GM18907 (cell line): Measurements from ENCODE around the gene ELK4.
A peak's percentile ranks its signal among the peaks of the same experiment; 100 is the strongest.
"Not testable (repeated sequence)": the region's sequence is repeated elsewhere in the genome, so short reads cannot be mapped to it uniquely, and the experiment has no call there.

Experiments
- ATAC-seq: cut with Tn5 transposase; IDR thresholded peaks from one replicate; pipeline ENCODE4 v1.9.1; 2021; ENCODE audit warnings: mild to moderate bottlenecking, moderate library complexity; ENCODE audit not compliant: unreplicated experiment

ELK4 gene

DNA sequence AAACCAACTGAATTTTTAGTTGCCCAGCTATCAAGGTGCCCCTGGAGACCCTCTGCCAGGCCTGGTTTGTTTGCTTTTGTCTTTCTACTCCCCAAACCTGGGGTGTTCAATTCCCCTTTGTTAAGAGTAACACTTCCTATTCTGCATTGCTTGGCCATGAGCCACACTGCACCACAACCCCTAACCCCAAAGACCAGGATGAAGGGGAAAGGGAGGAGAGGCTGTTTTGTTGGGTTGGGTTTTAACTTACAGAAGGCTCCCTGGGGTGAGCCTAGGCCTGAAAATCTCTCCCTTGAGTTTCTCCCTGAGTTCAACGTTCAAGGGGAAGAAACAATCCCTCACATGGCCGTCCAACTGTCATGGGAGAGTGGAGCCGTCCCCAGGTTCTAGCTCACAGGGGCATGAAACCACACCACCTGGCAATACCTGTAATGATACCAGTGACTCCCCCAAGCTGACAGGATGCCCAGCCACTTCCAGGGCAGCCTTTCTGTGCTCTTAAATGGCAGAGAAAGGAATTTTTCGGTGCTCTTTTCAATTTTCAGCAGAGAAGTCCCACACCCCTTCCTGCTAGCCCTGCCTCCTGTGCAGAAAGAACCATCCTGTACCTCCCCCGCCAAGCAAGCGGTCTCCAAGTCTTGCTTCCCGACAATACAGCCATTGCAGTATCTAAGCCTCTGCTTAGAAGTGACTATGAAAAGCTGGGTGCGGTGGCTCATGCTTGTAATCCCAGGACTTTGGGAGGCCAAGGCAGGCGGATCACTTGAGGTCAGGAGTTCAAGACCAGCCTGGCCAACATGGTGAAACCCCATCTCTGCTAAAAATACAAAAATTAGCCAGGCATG is 33.6 kb upstream of the ELK4 start:
- peak; percentile 34 for ATAC-seq

GRCh38 chr1:205664399-205665017 is 32.7 kb upstream of the ELK4 start:
- ATAC-seq, result no peak

DNA sequence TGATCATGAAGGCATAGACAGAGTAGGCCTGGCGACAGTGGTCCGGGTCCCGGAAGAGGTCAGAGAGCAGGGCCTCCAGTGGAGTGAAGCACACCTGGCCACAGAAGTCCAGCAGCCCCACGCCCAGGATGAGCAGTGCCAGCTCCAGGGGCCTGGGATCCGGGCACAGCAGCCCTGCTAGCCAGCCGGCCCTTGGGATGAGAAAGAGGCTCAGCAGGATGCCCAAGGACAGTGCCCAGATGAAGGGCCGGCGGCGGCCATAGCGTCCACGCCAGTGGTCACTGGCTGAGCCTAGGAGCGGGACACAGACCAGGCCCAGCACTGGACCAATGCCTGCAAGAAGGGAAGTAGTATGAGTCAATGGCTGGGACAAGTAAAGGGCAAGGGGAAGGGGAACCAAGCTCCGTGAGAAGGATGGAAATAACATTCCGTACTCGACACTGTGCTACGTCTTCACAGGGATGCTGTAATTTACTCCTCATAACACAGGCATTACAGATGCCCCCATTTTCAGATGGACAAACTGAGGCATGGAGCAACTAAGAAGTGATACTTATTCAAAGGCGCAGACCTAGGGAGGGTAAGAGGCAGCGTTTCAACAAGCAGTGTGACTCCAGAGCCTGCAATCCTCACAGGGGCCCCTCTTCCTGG is 31.6 kb upstream of the ELK4 start:
- ATAC-seq, result no peak

- no peak for ATAC-seq
Measured at GRCh38 chr1:205662791-205663190, 31.0 kb upstream of the ELK4 start.

DNA sequence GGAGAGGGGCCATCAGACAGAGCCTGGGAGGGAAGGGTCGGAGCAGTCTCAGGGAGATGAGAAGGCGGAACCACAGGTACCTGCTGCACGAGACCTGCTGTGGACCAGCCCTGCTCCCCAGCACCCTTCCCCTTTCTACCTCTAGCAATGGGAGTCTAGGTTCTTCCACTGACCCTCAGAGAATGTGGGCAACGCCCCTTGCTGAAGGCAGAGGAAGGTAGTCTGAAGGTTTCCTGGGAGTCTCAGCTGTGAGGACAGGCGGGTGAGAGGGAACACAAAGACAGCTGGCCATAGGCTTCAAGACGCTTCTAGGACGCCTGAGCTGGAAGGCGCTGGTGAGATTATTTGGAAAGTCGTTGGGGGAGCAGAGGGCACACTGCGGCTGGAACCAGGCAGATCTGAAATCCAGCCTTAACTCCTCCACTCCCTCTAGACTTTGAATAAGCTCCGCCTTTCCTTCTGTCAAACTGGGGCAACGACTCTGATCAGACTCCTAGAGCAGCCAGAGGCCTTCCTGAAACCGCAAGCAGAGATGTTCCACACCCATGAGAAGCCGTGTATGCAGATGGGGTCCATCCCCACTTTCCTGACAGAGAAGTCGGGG is 30.4 kb upstream of the ELK4 start:
- no peak for ATAC-seq

DNA sequence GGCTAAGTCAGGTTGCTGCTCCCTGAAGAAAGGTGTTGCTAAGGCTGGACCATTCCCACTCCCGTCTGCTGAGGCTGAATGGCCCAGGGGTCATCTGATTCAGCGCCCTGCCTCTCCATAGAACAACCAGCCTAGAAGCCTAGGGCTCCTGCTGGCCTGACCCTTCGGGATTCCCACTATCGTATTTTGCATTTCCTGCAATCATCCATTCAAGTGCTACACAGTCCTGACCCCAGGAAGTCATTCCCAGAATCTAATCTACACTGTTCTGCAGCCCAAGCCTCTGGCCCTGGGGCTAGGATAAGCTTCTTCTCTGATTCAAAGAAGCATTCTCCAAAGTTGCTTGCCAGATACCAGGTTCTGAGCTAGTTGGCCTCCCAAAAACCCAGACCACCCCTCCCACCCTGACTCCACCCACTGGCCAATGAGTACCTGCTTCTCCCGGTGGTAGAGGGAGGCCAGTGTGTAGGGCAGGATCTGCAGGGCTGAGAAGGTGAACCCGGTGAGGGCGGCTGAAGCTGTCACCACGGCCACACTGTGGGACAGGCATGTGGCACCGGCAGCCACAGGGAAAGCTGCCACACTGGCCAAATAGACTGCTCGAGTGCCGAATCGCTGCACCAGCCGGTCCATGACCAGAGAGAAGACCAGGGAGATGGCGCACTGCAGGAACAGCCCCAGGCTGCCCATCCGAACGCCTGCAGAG is 29.8 kb upstream of the ELK4 start:
- no peak for ATAC-seq

DNA sequence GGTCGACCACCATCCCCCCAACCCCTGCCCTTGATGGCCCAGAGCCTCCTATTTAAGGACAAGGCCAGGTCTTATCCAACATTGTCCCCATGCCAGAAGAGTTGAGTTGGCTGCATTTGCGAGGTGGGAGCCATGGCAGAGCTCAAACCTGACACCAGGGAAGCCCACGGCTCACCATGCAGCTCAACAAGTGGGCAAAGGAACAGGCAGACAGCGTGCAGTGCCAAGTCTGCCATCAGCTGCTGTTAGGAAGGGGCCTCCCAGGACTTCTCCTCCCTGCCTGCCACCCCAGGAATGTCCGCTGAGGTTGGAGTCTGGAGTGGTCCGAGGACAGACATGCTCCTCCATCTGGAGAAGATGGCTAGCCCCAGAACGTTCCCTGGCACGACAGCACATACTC is 28.6 kb upstream of the ELK4 start:
- ATAC-seq, result no peak

DNA sequence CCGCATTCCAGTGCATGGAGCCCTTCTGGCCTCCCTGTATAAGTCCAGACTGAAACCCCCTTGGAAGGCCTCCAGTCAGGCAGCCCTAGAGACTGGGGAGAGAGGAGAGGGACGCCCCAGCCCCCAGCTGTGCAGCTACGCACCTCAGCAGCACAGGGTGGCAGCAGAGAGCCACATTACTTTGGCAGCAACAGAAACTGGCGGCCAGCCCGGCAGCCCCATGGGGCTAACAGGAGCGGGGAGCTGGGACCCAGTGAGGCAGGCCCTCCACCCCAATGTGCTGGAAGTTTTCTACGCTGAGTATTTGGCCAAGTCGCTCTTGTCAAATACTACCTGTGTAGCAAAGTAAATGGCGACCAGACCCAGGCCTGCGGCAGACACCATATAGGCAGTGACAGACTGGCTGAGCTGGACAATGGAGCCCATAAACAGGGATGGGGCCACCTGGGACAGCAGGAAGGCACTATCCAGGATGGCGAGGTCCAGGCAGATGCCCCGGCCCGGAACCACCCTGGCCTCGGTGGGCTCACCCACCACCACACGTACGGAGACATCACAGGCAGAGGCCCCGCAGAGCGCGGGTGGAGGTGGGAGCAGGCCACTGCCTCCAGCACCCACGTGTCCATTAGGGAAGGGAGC is 27.3 kb upstream of the ELK4 start:
- peak; percentile 73 for ATAC-seq

- ATAC-seq, result no peak
Measured at GRCh38 chr1:205656236-205656635, 24.4 kb upstream of the ELK4 start.

GRCh38 chr1:205652984-205653383 is 21.2 kb upstream of the ELK4 start:
- ATAC-seq, result no peak

DNA sequence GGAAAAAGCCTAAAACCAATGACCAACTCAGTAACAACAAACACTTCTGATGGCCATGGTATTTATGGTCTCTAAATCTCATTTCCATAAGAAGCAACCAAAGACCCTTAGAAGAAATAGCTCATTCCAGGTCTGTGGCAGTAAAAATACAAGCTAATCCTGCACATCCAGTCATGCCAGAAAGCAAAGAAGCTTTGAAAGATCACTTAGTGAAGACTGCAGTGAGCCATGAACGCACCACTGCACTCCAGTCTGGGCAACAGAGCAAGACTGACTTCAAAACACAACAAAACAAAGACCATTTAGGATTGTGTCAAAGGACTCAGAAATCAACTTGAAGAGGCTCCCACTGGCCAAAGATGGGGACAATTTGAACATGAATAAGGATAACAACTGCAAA is 18.4 kb upstream of the ELK4 start:
- ATAC-seq, result no peak

DNA sequence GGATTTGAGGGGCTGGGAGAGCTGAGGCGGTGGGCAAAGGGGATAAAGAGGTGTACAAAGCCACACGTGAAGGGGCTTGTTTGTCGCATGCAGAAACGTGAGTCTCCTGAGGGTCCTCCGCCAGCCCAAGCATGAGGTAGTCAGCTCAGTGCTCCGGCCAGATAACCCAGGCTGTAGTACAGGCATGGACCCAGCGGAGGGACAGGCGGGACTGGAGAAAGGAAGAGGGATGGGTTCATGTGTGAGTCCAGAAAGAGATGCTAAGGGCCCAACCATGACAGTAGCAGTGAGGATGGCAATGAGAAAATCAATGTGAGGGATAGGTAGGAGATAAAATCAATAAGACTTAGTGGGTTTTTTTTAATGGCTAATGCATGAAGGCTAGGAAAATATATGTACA is 13.7 kb upstream of the ELK4 start:
- ATAC-seq, result no peak

GRCh38 chr1:205642679-205643307 is 11.0 kb upstream of the ELK4 start:
- ATAC-seq, result no peak

DNA sequence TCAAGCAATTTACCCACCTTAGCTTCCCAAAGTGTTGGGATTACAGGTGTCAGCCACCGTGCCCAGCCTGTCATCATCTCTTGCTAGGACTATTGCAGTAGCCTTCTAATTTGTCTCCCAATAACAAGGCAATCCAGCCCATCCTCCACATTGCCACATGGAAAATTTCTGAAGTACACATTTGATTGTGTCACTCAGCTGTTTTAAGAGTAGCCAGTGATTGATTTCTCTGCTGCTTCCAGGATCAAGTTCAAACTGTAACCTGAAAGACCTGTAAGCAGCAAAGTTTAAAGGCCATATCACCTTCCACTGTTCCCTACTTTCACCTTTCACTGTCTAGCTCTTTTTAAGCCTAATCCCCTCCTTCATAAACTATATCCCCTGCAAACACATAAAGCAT is 7.8 kb upstream of the ELK4 start:
- no peak for ATAC-seq

DNA sequence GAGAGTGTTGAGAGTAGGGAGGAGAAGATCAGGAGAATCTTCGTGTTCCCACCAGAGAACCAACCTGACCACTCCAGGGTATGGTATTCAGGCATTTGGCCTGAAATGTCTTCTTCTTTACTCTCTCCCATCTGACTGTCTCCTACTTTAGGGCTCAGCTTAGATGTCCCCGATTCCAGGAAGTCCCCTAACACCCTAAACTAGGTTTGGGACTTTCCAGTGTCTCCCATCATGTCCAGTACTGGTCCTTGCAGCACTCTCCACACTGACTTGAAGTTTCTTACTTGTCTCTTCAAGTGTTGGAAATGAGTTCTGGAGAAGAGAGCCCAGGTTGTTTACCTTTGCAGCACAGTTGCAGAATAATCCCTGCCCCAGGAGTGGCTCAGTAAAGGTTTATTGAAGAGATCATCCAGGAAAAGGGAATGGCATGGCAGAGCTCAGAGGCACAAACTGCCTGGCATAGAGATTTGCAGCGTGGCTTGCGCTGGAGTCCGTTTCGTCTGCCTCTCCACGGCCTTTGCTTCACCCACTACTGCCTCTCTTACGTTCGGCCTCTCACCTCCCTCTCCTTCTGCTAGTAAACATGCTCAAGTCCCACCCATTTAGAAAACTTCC is 6.2 kb upstream of the ELK4 start:
- no peak for ATAC-seq

DNA sequence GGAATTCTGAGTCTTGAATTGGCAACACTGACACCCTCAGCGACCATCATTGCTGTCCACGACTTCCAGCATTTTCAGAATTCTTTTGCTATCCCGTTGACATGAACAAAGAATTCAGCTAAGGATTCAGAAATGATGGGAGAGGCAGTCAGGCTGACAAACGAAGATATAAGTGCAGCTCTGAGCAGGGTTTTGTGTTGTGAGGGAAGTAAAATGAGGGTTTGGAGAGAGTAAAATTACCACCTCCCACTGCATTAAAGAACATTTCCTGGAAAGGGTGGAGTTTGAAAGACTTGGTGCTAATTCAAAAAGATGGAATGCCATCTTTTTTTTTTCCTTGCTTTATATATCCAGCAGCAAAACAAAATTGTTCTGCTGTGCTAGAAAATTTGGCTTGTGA is 4.9 kb upstream of the ELK4 start:
- ATAC-seq, result no peak

DNA sequence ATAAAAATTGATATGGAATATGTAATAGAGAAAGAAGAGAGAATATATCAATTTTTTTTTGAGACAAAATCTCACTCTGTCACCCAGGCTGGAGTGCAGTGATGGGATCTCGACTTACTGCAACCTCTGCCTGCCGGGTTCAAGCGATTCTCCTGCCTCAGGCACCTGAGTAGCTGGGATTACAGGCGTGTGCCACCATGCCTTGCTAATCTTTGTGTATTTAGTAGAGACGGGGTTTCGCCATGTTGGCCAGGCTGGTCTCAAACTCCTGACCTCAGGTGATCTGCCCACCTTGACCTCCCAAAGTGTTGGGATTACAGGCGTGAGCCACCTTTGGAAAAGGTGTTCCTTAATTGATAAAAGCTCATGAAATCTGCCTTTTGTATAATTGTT is 4.3 kb upstream of the ELK4 start:
- ATAC-seq, result not testable (repeated sequence)

DNA sequence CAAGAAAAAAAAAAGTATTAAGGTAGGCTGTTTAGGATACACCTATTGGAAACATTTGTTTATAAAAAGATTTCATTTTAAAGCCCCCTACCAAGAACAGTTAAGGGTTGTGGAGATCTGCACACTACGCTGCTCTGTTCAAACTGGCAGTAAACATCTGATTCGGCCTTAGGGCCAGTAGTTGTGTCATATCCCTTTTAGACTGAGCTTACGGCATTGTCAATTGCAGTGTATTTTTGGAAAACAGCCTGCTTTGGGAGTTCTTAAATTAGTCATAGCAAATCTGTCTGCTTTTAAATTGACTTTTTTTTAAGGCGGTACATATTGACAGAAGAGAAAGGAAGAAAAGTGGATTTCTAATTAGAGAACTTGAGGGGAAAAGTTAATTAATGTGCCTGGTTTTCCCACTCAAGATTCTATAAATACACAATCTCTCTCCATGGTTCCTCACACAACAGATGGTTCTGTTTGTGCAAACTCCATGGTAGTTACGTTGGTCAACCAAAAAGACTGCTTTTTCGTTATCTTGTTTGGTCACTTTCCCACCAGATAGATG is 1.7 kb upstream of the ELK4 start:
- ATAC-seq, result no peak

GRCh38 chr1:205632669-205633169 is 908 bp upstream of the ELK4 start:
- no peak for ATAC-seq
